AG10803 (cell line): ENCODE results near the gene PRMT5.

Source experiments
- DNase-seq: peaks from one replicate; pipeline ENCODE4 v3.0.0; 2010; ENCODE audit warnings: low read depth
- H3K4me3 ChIP-seq: 2 replicates; pipeline ENCODE4 v1.5.1; 2011; ENCODE audit warnings: mild to moderate bottlenecking, low read length, control low read depth
- CTCF ChIP-seq: conservative IDR thresholded peaks from 2 replicates; pipeline ENCODE4 v1.5.1; 2011; ENCODE audit warnings: mild to moderate bottlenecking, low read length, control low read depth, inconsistent platforms

Gene PRMT5

GRCh38 chr14:22875003-22875747, 54.0 kb downstream of the PRMT5 start:
- no peak overlapping the region for H3K4me3 ChIP-seq
- no peak for TF ChIP-seq CTCF
- no peak for DNase-seq

- DNase-seq, result peak; percentile 19
- H3K4me3 ChIP-seq, result peak overlapping the region; percentile 82
- no peak for TF ChIP-seq CTCF
Measured at GRCh38 chr14:22872833-22873520, 56.2 kb downstream of the PRMT5 start.

- peak; percentile 76 for DNase-seq
- peak overlapping the region; percentile 82 for H3K4me3 ChIP-seq
- peak; percentile 92 for TF ChIP-seq CTCF
Measured at GRCh38 chr14:22872033-22872832, 56.9 kb downstream of the PRMT5 start.

- TF ChIP-seq CTCF, result no peak
- peak; percentile 83 for DNase-seq
- peak within 1 kb of the TSS; percentile 82 for H3K4me3 ChIP-seq
Measured at GRCh38 chr14:22871224-22872032, 57.7 kb downstream of the PRMT5 start, which contains the start of gene LRP10. LRP10 (plus strand) TSS chr14:22871740; CDS start chr14:22872304, 564 bp downstream.

GRCh38 chr14:22870811-22871223, 58.4 kb downstream of the PRMT5 start:
- no peak for TF ChIP-seq CTCF
- no peak for DNase-seq
- H3K4me3 ChIP-seq, result peak overlapping the region; percentile 82
